GM10266 (cell line): ENCODE results near the gene VSIG2.

ENCODE experiments used
- DNase-seq: peaks from one replicate; pipeline ENCODE4 v3.0.0; 2012; ENCODE audit errors: extremely low spot score
- CTCF ChIP-seq: IDR thresholded peaks from 2 replicates; pipeline ENCODE4 v1.5.1; 2012; ENCODE audit warnings: mild to moderate bottlenecking, low read depth; ENCODE audit not compliant: control insufficient read depth, insufficient read depth; ENCODE audit errors: missing control alignments

Gene VSIG2

GRCh38 chr11:124739479-124740276, 12.4 kb downstream of the VSIG2 start, which contains the start of gene NRGN:
Gene NRGN, plus strand, starts transcription at chr11:124739942. Its CDS starts 143 bp downstream, at chr11:124740085.
- DNase-seq = peak; percentile 95
- no peak for TF ChIP-seq CTCF

- no peak for DNase-seq
- TF ChIP-seq CTCF = no peak
Observed at GRCh38 chr11:124738713-124739478, 13.2 kb downstream of the VSIG2 start.

- DNase-seq = no peak
- TF ChIP-seq CTCF = no peak
Observed at GRCh38 chr11:124737638-124738305, 14.3 kb downstream of the VSIG2 start.

- no peak for TF ChIP-seq CTCF
- DNase-seq = no peak
Observed at GRCh38 chr11:124736736-124737135, 15.3 kb downstream of the VSIG2 start.

- TF ChIP-seq CTCF = no peak
- DNase-seq = no peak
Observed at GRCh38 chr11:124732230-124732629, 19.8 kb downstream of the VSIG2 start.

GRCh38 chr11:124729571-124729970, 22.5 kb downstream of the VSIG2 start:
- DNase-seq = no peak

More at GRCh38 chr11:124729571-124729970, 22.5 kb downstream of the VSIG2 start:
- TF ChIP-seq CTCF = no peak
